NCI-H774 (cell line): ENCODE results near the gene PDE9A.

Experiments
- DNase-seq: peaks from one replicate; lab custom pipeline; 2025; lab: John Stamatoyannopoulos, UW

The PDE9A gene

GRCh38 chr21:42688226-42688840 is 34.9 kb downstream of the PDE9A start:
- DNase-seq: no peak

- no peak for DNase-seq
These were observed 35.5 kb downstream of the PDE9A start for GRCh38 chr21:42688841-42689371.

- no peak for DNase-seq
These were observed 37.2 kb downstream of the PDE9A start for GRCh38 chr21:42690586-42690985.

GRCh38 chr21:42691901-42692559 is 38.6 kb downstream of the PDE9A start:
- DNase-seq: no peak

GRCh38 chr21:42692688-42693087 is 39.3 kb downstream of the PDE9A start:
- no peak for DNase-seq

- DNase-seq: no peak
These were observed 41.6 kb downstream of the PDE9A start for GRCh38 chr21:42694751-42695696.

- no peak for DNase-seq
These were observed 42.4 kb downstream of the PDE9A start for GRCh38 chr21:42695697-42696380.

GRCh38 chr21:42696501-42697040 is 43.1 kb downstream of the PDE9A start:
- no peak for DNase-seq

GRCh38 chr21:42698733-42699132 is 45.3 kb downstream of the PDE9A start:
- no peak for DNase-seq

- DNase-seq: no peak
These were observed 45.8 kb downstream of the PDE9A start for GRCh38 chr21:42699196-42699595.

GRCh38 chr21:42701706-42702456 is 48.5 kb downstream of the PDE9A start:
- DNase-seq: no peak

- DNase-seq: no peak
These were observed 49.3 kb downstream of the PDE9A start for GRCh38 chr21:42702720-42703119.

- DNase-seq: no peak
These were observed 49.9 kb downstream of the PDE9A start for GRCh38 chr21:42703136-42703908.

GRCh38 chr21:42703965-42704364 is 50.5 kb downstream of the PDE9A start:
- no peak for DNase-seq

GRCh38 chr21:42704861-42705260 is 51.4 kb downstream of the PDE9A start:
- no peak for DNase-seq

- no peak for DNase-seq
These were observed 51.9 kb downstream of the PDE9A start for GRCh38 chr21:42705346-42705745.

GRCh38 chr21:42705746-42706374 is 52.4 kb downstream of the PDE9A start:
- no peak for DNase-seq

- DNase-seq: no peak
These were observed 53.3 kb downstream of the PDE9A start for GRCh38 chr21:42706765-42707164.

- DNase-seq: no peak
These were observed 53.9 kb downstream of the PDE9A start for GRCh38 chr21:42707207-42707830.
